Activated gamma-delta T cell treated with anti-CD3 and anti-CD28 coated beads, Interleukin-2, amount 50 U/mL, for 16 hours (primary cell): ENCODE results near the gene EEF1AKMT4.

Experiments
- DNase-seq: peaks from one replicate; pipeline ENCODE4 v3.0.0-alpha.2; 2020; ENCODE audit warnings: low read depth

EEF1AKMT4 gene

GRCh38 chr3:184249412-184250166 lies at the start of gene EEF1AKMT4:
Gene EEF1AKMT4 (plus strand): TSS chr3:184249672. CDS start chr3:184249695, 23 bp downstream.
- peak; percentile 93 for DNase-seq

- DNase-seq = no peak
These were observed 48.6 kb upstream of the EEF1AKMT4 start for GRCh38 chr3:184200825-184201224.

GRCh38 chr3:184203526-184203925 lies 45.9 kb upstream of the EEF1AKMT4 start:
- DNase-seq = no peak

- no peak for DNase-seq
These were observed 40.1 kb upstream of the EEF1AKMT4 start for GRCh38 chr3:184209146-184209923.

GRCh38 chr3:184211297-184211696 lies 38.2 kb upstream of the EEF1AKMT4 start:
- DNase-seq = no peak

GRCh38 chr3:184211718-184212117 lies 37.8 kb upstream of the EEF1AKMT4 start:
- no peak for DNase-seq

- DNase-seq = no peak
These were observed 30.7 kb upstream of the EEF1AKMT4 start for GRCh38 chr3:184218814-184219213.

GRCh38 chr3:184222521-184222920 lies 27.0 kb upstream of the EEF1AKMT4 start:
- no peak for DNase-seq

- DNase-seq = no peak
These were observed 25.5 kb upstream of the EEF1AKMT4 start for GRCh38 chr3:184223946-184224345.

GRCh38 chr3:184227481-184227935 lies 22.0 kb upstream of the EEF1AKMT4 start:
- DNase-seq = peak; percentile 27

GRCh38 chr3:184228376-184229137 lies 20.9 kb upstream of the EEF1AKMT4 start:
- no peak for DNase-seq

GRCh38 chr3:184229394-184230080 lies 19.9 kb upstream of the EEF1AKMT4 start, which contains the start of gene VWA5B2:
Gene VWA5B2 (plus strand): TSS chr3:184229585. CDS start chr3:184230529, 944 bp downstream.
- peak; percentile 62 for DNase-seq

- DNase-seq = no peak
These were observed 19.3 kb upstream of the EEF1AKMT4 start for GRCh38 chr3:184230081-184230602.

- no peak for DNase-seq
These were observed 18.6 kb upstream of the EEF1AKMT4 start for GRCh38 chr3:184230603-184231528.

- no peak for DNase-seq
These were observed 17.8 kb upstream of the EEF1AKMT4 start for GRCh38 chr3:184231671-184232070.

- DNase-seq = no peak
These were observed 16.2 kb upstream of the EEF1AKMT4 start for GRCh38 chr3:184233127-184233843.

- no peak for DNase-seq
These were observed 15.2 kb upstream of the EEF1AKMT4 start for GRCh38 chr3:184234224-184234623.

- DNase-seq = no peak
These were observed 14.6 kb upstream of the EEF1AKMT4 start for GRCh38 chr3:184234671-184235380.
